HG02884 (cell line): ENCODE results near the gene BTG3.

Experiments used
- ATAC-seq: cut with Tn5 transposase; IDR thresholded peaks from one replicate; pipeline ENCODE4 v1.9.1; 2021; ENCODE audit warnings: mild to moderate bottlenecking, moderate library complexity; ENCODE audit not compliant: unreplicated experiment

BTG3 gene

GRCh38 chr21:17590430-17590829, 22.3 kb downstream of the BTG3 start:
- no peak for ATAC-seq

- no peak for ATAC-seq
Measured at GRCh38 chr21:17585875-17586450, 26.7 kb downstream of the BTG3 start.

GRCh38 chr21:17583898-17584297, 28.8 kb downstream of the BTG3 start:
- no peak for ATAC-seq

- ATAC-seq, result no peak
Measured at GRCh38 chr21:17580319-17580718, 32.4 kb downstream of the BTG3 start.

GRCh38 chr21:17578876-17579275, 33.8 kb downstream of the BTG3 start:
- no peak for ATAC-seq

GRCh38 chr21:17578162-17578561, 34.5 kb downstream of the BTG3 start:
- no peak for ATAC-seq

- no peak for ATAC-seq
Measured at GRCh38 chr21:17577701-17578100, 35.0 kb downstream of the BTG3 start.

GRCh38 chr21:17576080-17576835, 36.4 kb downstream of the BTG3 start:
- no peak for ATAC-seq

GRCh38 chr21:17575076-17575475, 37.6 kb downstream of the BTG3 start:
- ATAC-seq, result no peak

GRCh38 chr21:17572431-17572830, 40.3 kb downstream of the BTG3 start:
- no peak for ATAC-seq

GRCh38 chr21:17570786-17571185, 41.9 kb downstream of the BTG3 start:
- no peak for ATAC-seq

- ATAC-seq, result no peak
Measured at GRCh38 chr21:17560377-17561025, 52.2 kb downstream of the BTG3 start.

GRCh38 chr21:17554679-17555465, 57.8 kb downstream of the BTG3 start:
- no peak for ATAC-seq

- ATAC-seq, result no peak
Measured at GRCh38 chr21:17554120-17554519, 58.6 kb downstream of the BTG3 start.

GRCh38 chr21:17552410-17552809, 60.3 kb downstream of the BTG3 start:
- ATAC-seq, result no peak

GRCh38 chr21:17550671-17551308, 61.9 kb downstream of the BTG3 start:
- ATAC-seq, result no peak

- ATAC-seq, result no peak
Measured at GRCh38 chr21:17548262-17548661, 64.4 kb downstream of the BTG3 start.

GRCh38 chr21:17545007-17545406, 67.7 kb downstream of the BTG3 start:
- no peak for ATAC-seq
